ENCODE measurements around the gene PIK3C2B.

DNA sequence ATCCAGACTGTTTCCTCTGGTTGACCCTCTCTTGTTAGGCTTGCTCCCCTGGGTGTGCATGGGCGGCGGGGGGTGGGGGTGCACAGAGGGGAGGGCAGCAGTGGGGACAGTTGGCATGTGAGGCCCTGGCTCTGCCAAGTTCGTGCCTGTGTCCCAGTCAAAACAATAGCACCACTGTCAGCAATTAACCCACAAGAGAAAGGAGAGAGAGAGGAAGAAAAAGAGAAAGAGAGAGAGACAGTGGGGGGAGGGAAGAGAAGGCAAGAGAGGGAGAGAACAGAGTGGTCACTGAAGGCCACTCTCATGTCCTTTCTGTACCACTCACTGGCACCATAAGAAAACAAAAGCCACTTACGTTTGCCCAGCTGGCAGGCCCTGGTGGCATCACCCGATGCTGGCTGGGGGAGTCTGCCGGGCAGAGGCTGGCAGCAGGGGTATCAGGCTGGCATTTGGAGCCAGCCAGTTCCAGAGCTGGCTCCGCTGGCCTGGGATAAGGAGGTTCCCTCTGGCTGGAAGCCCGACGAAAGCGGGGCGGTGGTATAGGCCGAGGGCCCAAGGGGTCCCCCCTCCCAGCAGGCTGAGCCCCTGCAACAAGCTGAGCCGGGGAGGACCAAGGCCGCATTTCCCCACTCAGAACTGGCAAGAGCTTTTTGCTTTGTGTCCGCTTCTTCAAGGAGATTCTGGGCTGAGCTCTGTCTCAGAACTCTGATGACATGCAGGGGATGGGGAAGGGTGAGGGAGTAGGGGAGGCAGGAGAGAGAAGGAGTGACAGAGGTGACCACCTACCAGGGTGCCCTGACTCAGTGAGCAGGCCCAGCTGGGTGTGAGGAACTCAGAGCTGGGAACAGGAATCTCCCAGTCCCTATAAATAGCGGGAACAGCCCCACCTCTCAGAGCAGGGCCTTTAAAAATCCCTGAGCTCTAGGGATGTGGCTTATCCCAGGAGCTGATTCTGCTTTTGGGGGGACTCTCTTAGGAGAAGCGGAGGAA lies 27.9 kb downstream of the PIK3C2B start:
- TF ChIP-seq EZH2 (IDR thresholded peaks at IDR 0.05) = no peak
- no peak for TF ChIP-seq POLR2AphosphoS5 (IDR thresholded peaks at IDR 0.05; ENCODE audit: borderline replicate concordance, low read depth, low read length)
